ENCODE measurements around the gene PRKCD.
A peak's percentile ranks its signal among the peaks of the same experiment; 100 is the strongest.

The PRKCD gene

GRCh38 chr3:53120336-53120735 is 40.7 kb upstream of the PRKCD start:
- no peak for DNase-seq (ENCODE audit: low read depth)
- no peak overlapping the region for H3K4me3 ChIP-seq (ENCODE audit: low read length)
- no peak for TF ChIP-seq CTCF (conservative IDR thresholded peaks at IDR 0.05; ENCODE audit: low read length)

GRCh38 chr3:53122255-53122932 is 38.6 kb upstream of the PRKCD start:
- no peak for TF ChIP-seq CTCF (conservative IDR thresholded peaks at IDR 0.05; ENCODE audit: low read length)
- no peak overlapping the region for H3K4me3 ChIP-seq (ENCODE audit: low read length)
- DNase-seq (ENCODE audit: low read depth), result no peak

- no peak for DNase-seq (ENCODE audit: low read depth)
- no peak for TF ChIP-seq CTCF (conservative IDR thresholded peaks at IDR 0.05; ENCODE audit: low read length)
- H3K4me3 ChIP-seq (ENCODE audit: low read length), result no peak overlapping the region
Measured at GRCh38 chr3:53122933-53123305, 38.1 kb upstream of the PRKCD start.

- H3K4me3 ChIP-seq (ENCODE audit: low read length), result no peak overlapping the region
- TF ChIP-seq CTCF (conservative IDR thresholded peaks at IDR 0.05; ENCODE audit: low read length), result no peak
- no peak for DNase-seq (ENCODE audit: low read depth)
Measured at GRCh38 chr3:53123510-53123909, 37.5 kb upstream of the PRKCD start.

- TF ChIP-seq CTCF (conservative IDR thresholded peaks at IDR 0.05; ENCODE audit: low read length), result no peak
- DNase-seq (ENCODE audit: low read depth), result no peak
- H3K4me3 ChIP-seq (ENCODE audit: low read length), result no peak overlapping the region
Measured at GRCh38 chr3:53123953-53124352, 37.1 kb upstream of the PRKCD start.

- no peak for DNase-seq (ENCODE audit: low read depth)
- no peak for TF ChIP-seq CTCF (conservative IDR thresholded peaks at IDR 0.05; ENCODE audit: low read length)
- no peak overlapping the region for H3K4me3 ChIP-seq (ENCODE audit: low read length)
Measured at GRCh38 chr3:53126601-53127000, 34.4 kb upstream of the PRKCD start.

GRCh38 chr3:53129344-53129743 is 31.7 kb upstream of the PRKCD start:
- DNase-seq (ENCODE audit: low read depth), result no peak
- no peak for TF ChIP-seq CTCF (conservative IDR thresholded peaks at IDR 0.05; ENCODE audit: low read length)
- peak overlapping the region; percentile 95 for H3K4me3 ChIP-seq (ENCODE audit: low read length)
